Measurements from ENCODE around the gene TACC3.

TACC3 gene

DNA sequence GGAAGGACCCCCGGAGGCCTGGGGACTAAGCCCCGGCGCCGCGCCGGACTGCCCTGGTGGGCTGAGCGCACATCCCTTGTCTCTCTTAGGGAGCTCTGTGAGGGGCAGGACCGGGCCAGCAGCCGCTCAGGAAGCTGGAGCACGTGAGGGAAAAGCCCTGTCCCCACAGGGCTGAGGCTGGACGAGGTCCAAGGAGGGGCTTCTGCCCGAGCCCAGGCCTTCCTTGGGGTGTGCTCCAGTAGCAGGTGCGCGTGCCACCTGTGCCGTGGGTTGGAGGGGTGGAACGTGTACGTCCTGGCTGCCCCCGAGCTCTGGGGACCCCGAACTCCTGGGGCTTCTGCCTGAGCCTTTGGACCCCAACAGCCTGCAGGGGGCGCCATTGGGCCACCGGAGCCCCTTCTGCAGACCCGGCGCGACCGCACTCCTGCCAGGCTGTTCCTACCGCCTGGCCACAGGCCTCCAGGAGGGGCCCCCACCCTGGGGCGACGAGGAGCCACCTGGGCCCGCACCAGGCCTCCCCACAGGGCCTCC, 27.2 kb downstream of the TACC3 start:
- peak; percentile 61 for DNase-seq

DNA sequence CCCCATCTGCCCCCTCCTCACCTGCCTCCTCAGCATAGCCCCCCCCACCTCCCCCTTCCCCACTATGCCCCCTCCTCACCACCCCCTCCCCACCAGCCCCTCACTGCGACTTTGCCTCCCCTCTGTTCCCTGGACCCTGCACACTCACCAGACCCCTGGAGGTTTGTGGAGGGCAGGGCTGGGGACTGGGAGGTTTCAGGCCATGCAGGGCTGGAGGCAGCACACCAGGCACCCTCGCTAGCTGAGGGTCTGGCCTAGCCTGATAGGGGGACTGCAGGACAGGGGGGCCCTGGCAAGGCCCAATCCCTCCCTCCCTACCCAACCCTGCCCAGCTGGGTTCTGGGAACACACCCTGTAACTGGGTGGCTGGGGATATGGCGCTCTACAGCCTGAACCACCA, 28.0 kb downstream of the TACC3 start:
- DNase-seq, result no peak

DNA sequence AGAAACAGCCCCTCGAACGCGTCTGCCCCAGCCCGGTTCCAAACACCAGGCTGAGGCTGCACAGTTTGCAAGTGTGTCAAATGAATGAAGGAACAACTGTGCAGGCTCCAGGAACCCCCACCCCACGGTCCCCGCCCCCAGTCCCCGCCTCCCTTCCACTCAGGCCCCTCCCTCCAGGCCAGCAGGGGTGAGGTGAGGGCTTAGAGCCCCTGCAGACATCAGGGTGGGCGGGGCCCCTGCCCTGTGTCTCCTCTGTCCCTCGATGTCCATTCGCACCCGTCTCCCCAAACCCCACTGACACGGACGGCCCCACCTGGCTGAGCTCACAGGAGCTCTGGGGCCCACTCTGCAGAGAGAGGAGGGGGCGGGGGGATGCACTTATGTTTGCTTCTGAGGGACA, 28.5 kb downstream of the TACC3 start:
- no peak for DNase-seq

DNA sequence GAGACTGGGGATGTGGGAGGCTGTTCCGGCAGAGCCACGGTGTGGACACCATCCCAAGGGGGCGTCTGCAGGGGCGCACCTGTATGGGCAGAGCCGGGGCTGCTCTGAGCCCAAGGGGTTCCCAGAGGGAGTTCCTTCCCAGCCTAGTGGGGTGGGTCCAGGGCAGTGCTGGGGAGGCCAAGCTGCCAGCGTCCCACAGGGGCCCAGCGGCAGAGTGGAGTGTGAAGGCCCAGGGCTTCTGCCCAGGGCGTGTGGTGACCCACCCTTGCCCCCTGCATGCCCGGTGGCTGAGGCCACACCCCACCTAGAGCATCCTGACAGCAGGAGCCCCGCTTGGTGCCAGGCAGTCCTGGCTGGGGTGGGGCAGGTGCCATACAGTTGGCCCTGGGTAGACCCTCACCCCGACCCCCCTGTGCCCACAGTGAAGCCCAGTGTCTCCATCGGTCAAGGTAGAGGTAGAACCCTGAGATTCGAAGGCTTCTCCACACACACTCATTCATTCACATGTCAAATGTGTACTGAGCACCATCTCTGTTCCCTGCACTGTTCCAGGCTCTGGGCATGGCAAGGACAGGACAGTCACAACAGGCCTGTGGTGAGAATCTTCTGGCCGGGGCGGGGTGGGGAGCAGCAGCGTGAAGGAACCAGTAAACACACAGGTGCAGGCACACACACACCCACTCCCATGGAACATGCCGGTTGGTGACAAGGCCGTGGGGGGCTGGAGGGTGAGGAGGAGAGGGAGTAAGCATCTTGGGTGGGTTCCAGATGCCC, 29.2 kb downstream of the TACC3 start:
- DNase-seq, result no peak

DNA sequence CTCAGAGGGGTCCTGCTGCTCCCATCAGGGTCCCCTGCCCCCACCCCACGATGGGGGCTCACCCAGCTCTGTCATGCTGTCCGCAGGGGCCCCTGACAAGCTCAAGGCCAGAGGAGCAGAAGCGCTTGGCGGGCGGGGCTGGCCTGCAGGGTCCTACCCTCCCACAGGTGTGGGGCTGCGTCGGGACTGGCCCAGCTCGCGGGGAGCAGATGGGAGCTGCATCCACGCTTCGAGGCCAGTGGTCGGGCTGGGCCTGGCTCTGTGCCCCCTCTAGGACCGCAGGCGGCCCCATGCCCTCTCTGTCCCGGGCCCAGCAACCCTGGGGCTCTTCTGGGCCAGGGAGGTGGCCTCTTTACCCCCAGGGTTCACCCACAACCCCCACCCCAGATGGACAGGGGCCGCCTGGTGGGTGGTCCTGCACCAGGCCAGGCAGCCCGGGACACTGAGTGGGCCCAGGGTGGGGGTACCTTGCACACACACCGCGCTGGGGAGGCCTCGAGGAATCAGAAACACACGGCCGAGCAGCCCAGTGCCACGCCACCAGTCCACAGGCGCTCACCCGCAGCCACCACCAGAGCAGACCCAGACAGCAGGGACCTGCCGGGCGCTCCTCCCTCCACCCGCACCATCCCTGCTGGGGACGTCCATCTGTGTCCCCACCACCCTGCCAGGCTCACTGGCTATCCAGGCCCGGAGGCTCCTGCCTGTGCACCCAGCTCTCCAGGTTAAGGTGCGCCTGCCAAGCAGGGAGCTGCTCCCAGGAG, 30.0 kb downstream of the TACC3 start:
- DNase-seq, result no peak

DNA sequence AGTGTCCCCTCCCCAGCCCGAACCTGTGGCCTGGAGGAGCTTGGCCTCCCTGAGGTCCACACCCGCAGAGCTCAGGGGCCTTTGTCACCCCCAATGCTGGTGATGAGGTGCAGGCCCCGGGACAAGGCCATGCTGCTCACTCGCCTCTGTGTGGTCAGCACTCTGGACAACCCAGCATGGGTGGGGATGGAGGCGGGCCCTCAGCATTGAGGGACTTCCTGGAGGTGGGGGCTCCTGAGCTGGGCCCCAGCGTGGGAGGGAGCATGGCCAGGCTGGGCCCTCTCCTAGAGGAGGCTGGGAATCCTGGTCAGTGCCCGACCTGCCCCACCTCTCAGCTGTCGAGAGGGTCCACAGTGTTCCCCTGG, 30.6 kb downstream of the TACC3 start:
- DNase-seq, result no peak

DNA sequence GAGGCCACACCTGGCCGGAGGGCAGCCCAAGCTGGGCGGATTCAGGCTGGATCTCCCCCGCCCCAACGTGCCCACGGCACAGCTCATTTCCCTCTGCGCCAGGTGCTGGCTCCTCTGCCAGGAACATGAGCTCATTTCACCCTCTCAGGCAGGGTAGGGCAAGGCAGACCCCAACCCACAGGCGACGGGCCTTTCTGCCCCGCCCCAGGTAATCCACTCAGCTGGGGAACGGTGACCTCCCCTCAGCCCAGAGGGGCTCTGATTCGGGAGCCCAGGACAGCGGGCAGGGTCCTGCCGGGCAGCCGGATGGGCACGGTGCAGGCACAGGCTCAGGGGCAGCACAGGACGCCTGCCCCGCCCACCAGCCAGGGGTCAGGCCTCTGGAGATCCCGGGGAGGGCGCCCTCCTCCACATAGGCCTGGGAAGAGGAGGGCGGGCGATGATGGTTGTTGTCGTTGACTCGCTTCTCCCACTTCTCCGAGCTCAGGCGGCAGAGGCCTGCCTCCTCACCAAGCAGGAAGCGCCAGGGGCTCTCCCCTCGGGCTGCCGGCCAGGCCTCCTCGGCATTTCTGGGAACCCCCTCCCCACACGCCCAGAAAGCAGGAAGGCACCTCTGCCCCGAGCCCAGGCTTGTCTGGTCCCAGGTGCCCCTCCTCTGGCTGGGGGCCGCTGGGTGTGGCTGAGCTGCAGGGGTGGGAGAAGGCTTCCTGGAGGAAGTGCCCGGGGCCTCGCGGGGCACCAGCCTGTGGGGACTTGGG, 31.1 kb downstream of the TACC3 start:
- DNase-seq, result peak; percentile 10

DNA sequence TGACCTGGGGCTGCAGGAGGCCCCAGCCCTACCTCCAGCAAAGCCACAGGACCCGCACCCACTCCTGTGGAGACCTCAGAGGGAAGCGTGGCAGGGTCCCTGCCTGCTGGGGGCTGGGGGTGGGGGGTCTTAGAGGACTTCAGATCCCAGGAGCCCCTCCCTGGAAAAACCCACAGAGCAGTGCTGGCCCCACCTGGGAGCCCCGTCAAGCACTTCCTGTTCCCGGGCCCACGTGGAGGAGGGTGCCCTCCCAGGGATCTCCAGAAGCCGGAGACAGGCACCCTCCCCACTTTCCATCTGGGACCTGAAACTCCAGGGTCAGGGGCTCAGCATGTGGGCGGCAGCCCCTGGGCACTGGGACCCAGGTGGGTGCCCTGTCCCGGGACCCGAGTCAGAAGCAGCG, 32.0 kb downstream of the TACC3 start:
- DNase-seq, result no peak

DNA sequence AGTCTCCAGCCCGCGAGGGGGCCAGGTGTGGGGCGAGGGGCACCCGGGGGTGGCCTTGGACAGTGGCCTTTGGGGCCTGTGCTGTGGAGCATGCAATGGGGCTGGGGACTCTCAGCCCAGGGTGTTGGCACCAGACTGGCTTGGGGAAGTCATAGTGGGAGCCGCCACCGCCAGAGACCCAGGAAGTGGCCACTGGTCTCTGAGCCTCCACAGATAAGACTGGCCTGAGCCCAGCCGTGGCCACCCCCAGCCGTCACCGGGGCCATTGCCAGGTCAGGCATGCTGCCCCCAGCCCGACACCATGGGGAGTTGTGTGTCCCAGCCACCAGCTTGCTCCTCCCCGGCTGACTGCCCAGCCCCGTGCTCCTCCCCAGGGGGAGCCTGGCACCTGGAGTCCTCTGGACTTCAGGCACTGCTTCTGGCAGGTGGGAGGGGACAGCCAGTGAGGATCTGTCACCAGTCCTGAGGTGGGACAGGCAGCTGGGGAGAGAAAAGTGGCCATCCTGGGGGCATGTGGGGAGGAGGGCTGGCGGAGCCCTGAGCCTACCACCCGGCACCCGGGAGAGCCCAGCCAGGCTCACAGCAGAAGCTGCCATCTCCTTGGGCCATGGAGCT, 32.5 kb downstream of the TACC3 start:
- DNase-seq, result no peak

DNA sequence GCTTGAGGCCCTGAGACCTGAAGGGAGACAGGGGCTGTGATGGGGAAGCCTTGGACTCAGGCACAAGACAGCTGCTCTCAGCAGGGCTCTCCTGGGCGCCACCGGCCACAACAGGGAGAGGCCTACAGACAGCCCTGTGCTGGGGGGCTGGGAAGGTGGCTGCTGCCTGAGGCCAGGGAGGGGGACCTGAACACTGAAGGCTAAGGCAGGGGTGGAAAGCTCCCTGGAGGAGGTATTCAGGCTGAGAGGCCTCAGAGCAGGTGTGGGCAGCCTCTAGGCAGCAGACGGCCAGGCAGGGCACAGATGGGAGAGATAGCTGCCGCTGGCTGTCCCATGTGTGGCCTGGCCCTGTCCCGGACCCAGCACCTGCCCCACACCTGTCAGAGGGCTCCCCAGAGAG, 33.0 kb downstream of the TACC3 start:
- DNase-seq, result no peak

DNA sequence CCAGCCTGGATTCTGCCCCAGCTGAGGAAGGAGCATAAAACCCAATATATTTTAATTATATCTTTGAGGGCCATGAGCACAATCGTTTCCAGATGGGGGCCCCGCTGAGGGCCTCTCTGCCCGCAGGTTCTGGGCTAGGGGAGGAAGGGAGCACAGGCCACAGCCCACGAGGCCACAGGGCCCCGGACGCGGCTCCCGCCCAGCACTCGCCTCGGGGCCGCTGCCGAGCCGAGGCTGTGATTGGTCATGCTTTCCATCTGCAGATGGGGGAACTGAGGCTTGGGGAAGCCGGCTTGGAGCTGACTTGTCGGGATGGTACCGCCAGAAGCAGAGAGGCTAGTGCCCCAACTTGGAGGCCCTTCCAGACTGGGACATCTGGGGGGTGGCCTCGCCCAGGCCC, 34.0 kb downstream of the TACC3 start:
- no peak for DNase-seq

DNA sequence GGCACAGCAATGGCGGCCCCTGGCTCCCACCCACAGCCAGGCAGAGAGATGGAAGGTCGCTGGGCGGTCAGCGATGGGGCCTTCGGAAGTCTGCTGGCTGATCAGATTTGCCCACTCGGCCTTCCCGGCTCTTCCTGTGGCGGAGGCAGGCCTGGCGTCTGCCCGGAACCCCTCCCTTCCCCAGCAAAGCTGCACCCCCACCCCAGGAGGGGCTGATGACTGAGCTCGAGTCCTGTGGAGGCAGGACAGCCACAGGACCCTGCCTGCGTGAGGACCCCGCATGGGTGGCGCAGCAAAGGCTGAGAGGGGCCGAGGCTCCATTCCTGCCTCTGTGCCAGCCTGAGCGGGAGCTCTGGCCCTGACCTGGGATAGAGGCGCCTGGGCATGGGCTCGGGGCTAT, 34.8 kb downstream of the TACC3 start:
- DNase-seq, result no peak

DNA sequence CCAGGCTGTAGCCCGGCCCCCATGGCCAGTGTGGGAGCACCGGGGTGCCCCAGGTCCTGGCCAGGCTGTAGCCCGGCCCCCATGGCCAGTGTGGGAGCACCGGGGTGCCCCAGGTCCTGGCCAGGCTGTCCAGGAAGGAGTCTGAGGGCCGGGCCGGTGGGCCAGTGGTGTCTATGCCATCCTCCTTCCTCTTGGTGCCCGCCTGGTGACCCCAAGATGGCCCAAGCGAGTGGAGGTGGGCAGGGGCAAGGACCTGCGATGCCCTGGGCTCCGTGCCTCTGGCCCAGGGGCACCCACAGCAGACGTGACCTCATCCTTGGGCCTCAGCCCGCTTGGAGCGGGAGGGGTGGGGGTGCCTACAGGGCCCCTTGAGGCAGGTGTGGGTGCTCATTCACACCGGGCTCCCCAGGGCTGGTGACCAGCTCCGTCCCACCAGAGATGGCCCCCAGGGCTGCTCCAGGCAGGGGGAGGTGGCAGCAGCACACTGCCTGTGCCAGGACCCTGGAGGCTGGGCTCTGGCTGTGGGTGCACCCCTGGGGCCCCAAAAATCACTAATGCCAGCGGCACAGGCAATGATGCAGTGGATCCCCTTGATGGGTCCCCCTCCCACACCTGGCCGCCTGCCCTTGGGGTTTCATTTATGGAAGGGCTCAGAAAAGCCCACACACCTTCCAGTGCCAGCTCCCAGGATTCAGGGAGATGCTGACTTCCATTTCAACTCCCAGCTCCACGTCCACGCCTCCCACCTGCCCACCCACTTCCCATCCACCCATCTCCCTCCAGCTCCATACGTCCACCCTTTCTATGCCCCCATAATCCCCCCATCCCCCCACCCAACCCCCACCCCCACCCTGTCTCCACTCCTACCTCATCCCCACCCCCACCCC, 35.8 kb downstream of the TACC3 start:
- DNase-seq, result no peak

DNA sequence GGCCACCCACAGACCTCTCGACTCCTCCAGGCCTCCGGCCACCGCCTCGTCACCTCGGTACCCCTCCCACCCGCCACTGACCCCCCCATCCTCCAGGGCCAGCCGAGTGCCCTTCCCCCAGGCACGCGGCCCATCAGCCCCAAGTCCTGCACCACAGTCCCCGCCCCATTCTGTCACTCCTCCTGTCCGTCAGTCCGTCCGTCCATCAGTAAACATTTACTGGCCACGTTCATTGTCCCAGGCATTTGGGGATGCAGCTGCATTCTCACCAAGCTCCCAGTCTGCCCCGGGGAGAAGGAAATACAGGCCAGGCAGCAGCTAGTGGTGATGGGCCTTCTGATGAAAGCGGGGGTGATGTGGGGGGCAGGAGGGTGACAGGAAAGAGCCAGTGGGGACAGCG, 36.5 kb downstream of the TACC3 start:
- no peak for DNase-seq

DNA sequence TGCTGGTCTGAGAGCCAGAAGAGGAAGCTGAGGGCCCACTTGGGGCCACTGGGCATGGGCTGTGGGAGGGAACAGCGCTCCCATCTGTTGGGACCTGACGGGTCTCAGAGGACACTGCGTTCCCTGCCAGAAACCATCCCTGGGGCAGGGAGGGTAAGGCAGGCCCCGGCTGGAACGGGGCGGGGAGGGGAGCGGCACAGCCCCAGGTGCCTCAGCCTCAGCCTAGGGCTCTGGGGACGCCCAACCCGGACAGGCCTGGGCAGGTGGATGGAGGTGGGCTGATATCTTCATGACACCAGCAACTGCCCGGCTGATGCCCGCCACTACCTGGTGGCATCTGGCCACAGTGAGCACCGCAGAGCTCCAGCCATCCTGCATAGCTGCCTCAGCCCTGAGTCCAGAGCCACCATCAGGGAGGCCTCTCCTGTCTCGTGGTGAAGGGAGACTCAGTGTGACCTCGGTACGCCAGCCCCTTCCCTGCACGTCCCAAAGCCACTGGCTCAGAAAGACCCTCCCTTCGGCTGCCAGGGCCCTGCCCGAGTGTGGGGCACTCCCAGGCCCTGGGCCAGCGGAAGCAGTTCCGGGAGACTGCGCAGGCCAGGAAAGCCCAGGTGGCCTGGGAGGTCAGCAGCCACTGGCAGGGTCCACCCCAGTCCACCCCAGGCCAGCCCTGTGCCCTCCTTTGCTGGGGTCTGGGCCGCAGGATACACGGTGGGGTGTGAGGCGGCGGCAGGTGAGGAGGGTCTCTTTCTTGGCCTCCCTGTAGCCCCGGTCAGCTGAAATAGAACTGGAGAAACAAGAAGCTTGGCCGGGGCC, 37.2 kb downstream of the TACC3 start:
- DNase-seq, result no peak

DNA sequence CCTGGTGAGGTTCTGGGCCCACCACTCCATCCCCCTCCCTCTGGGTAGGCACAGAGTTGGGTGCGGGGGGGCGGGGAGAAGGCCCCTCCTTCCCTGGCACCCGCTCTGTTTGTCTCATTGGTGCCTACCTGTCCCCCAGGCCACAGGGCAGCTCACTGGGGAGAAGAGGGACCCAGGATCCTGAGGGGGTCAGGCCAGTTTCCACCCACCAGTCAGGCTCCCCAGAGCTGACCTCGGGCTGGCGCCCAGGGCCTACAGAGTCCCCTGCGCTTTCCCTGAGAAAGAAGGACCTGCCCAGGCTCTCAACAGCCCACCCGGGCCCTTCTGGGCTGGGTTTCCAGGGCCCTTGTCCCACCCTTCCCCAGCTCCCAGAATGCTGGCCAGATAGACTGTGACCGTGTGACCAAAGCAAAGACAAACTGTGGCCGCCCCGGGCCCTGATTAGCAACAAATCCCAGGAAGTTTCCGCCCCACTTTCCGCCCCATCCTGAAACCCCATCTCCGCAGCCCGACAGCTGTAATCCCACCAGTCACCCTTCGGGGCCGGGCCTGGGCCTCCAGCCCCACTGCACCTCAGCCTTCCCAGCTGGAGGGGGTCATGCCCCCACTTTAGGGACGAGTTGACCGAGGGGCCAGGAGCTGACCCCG, 38.0 kb downstream of the TACC3 start:
- DNase-seq, result no peak

DNA sequence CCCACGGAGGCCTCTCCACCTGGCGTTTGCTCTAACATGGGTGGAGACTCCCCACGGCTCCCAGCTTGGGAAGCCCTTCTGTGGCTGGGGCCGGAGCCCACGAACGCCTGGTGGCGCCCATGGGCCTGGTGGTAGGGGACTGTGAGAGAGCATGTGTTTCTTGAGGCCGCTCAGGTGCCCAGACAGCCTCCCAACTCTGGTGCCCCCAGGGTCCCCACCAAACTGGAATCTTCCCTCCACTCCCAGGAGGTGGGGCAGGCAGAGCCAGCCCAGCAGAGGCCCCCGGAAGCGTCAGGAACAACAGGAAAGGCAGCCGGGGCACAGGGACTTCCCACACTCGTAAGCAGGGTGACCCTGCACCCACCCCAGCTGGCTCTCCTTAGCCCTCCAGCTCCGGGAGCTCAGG, 38.5 kb downstream of the TACC3 start:
- DNase-seq, result no peak

DNA sequence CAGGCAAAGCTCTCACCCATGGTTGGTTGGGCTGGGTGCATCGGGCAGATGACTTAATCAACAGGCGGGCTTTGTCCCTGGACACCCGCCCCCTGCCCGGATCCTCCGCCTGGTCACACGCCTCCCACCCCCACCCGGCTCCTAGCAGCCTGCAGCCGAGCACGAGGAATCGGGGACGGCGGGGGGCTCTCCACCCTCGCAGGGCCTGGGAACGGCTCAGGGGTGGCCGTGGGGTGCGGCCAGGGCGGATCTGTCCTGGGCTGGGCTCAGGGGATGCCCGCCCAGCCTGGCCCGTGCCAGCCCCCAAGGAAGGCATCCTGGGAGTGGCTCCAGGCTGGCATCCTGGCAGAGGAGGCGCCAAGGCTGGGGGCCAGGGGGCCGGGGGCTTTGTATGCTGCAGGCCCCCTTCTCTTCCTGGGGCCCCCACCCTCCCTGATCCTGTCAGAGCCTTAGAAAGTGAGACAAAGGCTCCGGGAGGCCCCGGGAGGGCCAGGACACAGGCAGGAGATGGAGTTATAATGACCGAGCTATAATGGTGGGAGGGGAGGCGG, 39.3 kb downstream of the TACC3 start:
- no peak for DNase-seq

DNA sequence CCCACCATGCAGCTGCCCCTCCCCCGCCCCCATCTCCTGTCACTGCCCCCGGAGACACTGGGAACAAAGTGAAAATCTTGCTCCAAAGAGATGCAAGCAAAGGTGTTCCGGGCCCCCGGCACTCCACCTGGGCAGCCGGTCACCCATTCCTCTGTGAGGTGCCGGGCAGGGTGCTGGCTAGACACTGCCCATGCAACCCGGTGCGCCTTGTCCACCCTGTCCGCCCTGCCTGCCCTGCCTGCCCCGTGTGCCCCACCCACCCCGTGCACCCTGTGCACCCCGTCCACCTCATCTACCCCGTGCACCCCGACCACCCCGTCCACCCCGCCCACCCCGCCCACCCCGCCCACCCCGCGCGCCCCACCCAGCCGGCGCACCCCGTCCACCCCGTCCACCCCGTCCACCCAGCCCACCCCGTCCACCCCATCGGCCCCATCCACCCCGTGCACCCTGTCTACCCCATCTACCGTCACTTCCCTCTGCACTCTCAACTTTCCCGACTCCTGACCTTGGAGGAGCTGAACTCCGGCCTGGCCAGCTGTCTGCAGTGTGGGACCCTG, 39.9 kb downstream of the TACC3 start:
- DNase-seq, result no peak

Measured in activated effector memory CD4-positive, alpha-beta T cell treated with Interleukin-2 at 50 U/mL for 16 hours (primary cell).